ENCODE results near the gene BAHCC1. TPM values are rescaled to one million over a fixed set of nuclear protein-coding genes. Genes with fewer than 3 reads are reported as not detected.

BAHCC1 gene
- total and polyA plus RNA-seq, 10 of the 15 experiments (the other 5 are each of a cell fraction or from before 2014, with no cell fraction given), result 0.03 to 0.14 (median 0.11) TPM; not detected in 6

GRCh38 chr17:81502471-81503017 lies 107.3 kb downstream of the BAHCC1 start:
- Histone ChIP-seq H3K4me1 (ENCODE audit: control insufficient read depth, insufficient read depth, low read length) (no peaks in the 10 kb centered on the region), H2AFZ (ENCODE audit: control insufficient read depth, low read depth, low read length) (no peak overlapping the region), H3K4me2 (ENCODE audit: control insufficient read depth, insufficient read depth) (no peak overlapping the region), H3K79me2 (ENCODE audit: control insufficient read depth, insufficient read depth, low read length) (no peaks in the 10 kb centered on the region), H3K9ac (ENCODE audit: control insufficient read depth, insufficient read depth, low read length) (no peak overlapping the region), H3K4me3 (no peak overlapping the region), H3K27ac (ENCODE audit: control insufficient read depth, insufficient read depth) (no peak overlapping the region), H3K36me3 (ENCODE audit: control insufficient read depth in 2 of 2, insufficient read depth in 2 of 2, low read length in 1 of 2) (no peaks in the 10 kb centered on the region), H3K9me3 (replicated peaks; ENCODE audit: control insufficient read depth, insufficient read depth, low read length) (no peaks in the 10 kb centered on the region), H3K27me3 (replicated peaks in 1 of 2; ENCODE audit: control insufficient read depth in 2 of 2, insufficient read depth in 2 of 2, low read length in 1 of 2) (no peaks in the 10 kb centered on the region), H4K20me1 (ENCODE audit: control insufficient read depth, insufficient read depth) (no peaks in the 10 kb centered on the region)
- 22% methylated on average over 12 of the region's 12 CpGs for WGBS (ENCODE audit: insufficient coverage, insufficient replicate concordance, low lambda C conversion rate, missing lambda C conversion rate)
- in situ Hi-C loops (cut with MboI), result no loop called here
- ChIA-PET RAD21 (ENCODE audit: unreplicated experiment) (no interaction called here), SMC1A (ENCODE audit: uncharacterized antibody, unreplicated experiment) (interaction anchor here (0.7 kb wide), 1 partner anchor 386 kb away, joined by 4 read pairs; no protein-coding TSS in a partner anchor), POLR2A (no interaction called here), CTCF (interaction anchor here (0.7 to 1.2 kb wide), 2 partner anchors 10 to 15 kb away, joined by 3 read pairs; partner anchors contain the start of gene ACTG1)
- ATAC-seq (peak; percentile 65), DNase-seq (ENCODE audit: low read depth, low spot score) (no peak), FAIRE-seq (no peak)
- intact Hi-C loops (cut with micrococcal nuclease; ENCODE audit: unreplicated experiment), result no loop called here
- no TSS peak for BruUV-seq (replicated peaks)
- TF ChIP-seq ZNF384 (IDR thresholded peaks at IDR 0.05; ENCODE audit: borderline replicate concordance, low read depth, low read length) (no peak), FOS (IDR thresholded peaks at IDR 0.05; ENCODE audit: borderline replicate concordance, extremely low read depth, insufficient read length) (no peak), ZNF592 (IDR thresholded peaks at IDR 0.05) (no peak), EGR1 (IDR thresholded peaks at IDR 0.05; ENCODE audit: borderline replicate concordance in 1 of 2, low read depth in 2 of 2, low read length in 2 of 2) (no peak), STAT1 (conservative IDR thresholded peaks at IDR 0.05) (no peak), TARDBP (IDR thresholded peaks at IDR 0.05; ENCODE audit: borderline replicate concordance) (no peak), BHLHE40 (IDR thresholded peaks at IDR 0.05; ENCODE audit: borderline replicate concordance in 1 of 2, low read depth in 2 of 2, low read length in 1 of 2) (peak in 1 of 2 experiments; percentile 14; a peak in 1 of 4 replicates), MTA3 (IDR thresholded peaks at IDR 0.05; ENCODE audit: borderline replicate concordance, low read length) (no peak), EZH2 (IDR thresholded peaks at IDR 0.05; ENCODE audit: borderline replicate concordance, control insufficient read depth, low read depth, low read length) (no peak), BCL11A (IDR thresholded peaks at IDR 0.05; ENCODE audit: low read depth, low read length) (no peak)
- TF ChIP-seq, protein P1, sequence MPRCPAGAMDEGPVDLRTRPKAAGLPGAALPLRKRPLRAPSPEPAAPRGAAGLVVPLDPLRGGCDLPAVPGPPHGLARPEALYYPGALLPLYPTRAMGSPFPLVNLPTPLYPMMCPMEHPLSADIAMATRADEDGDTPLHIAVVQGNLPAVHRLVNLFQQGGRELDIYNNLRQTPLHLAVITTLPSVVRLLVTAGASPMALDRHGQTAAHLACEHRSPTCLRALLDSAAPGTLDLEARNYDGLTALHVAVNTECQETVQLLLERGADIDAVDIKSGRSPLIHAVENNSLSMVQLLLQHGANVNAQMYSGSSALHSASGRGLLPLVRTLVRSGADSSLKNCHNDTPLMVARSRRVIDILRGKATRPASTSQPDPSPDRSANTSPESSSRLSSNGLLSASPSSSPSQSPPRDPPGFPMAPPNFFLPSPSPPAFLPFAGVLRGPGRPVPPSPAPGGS (IDR thresholded peaks at IDR 0.05; ENCODE audit: borderline replicate concordance, insufficient read depth, low read depth, low read length, poor library complexity, severe bottlenecking), result no peak
- TF ChIP-seq, protein P2, sequence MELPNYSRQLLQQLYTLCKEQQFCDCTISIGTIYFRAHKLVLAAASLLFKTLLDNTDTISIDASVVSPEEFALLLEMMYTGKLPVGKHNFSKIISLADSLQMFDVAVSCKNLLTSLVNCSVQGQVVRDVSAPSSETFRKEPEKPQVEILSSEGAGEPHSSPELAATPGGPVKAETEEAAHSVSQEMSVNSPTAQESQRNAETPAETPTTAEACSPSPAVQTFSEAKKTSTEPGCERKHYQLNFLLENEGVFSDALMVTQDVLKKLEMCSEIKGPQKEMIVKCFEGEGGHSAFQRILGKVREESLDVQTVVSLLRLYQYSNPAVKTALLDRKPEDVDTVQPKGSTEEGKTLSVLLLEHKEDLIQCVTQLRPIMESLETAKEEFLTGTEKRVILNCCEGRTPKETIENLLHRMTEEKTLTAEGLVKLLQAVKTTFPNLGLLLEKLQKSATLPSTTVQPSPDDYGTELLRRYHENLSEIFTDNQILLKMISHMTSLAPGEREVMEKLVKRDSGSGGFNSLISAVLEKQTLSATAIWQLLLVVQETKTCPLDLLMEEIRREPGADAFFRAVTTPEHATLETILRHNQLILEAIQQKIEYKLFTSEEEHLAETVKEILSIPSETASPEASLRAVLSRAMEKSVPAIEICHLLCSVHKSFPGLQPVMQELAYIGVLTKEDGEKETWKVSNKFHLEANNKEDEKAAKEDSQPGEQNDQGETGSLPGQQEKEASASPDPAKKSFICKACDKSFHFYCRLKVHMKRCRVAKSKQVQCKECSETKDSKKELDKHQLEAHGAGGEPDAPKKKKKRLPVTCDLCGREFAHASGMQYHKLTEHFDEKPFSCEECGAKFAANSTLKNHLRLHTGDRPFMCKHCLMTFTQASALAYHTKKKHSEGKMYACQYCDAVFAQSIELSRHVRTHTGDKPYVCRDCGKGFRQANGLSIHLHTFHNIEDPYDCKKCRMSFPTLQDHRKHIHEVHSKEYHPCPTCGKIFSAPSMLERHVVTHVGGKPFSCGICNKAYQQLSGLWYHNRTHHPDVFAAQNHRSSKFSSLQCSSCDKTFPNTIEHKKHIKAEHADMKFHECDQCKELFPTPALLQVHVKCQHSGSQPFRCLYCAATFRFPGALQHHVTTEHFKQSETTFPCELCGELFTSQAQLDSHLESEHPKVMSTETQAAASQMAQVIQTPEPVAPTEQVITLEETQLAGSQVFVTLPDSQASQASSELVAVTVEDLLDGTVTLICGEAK (IDR thresholded peaks at IDR 0.05; ENCODE audit: borderline replicate concordance), result no peak
